ENCODE data around the gene MAPK12. TPM values are rescaled to one million over a fixed set of nuclear protein-coding genes. Genes with fewer than 3 reads are reported as not detected.

Gene MAPK12
- total and polyA plus RNA-seq, 9 of the 15 experiments (the other 6 are each of a cell fraction or from before 2014, with no cell fraction given): 0.79 to 71.5 (median 32.8) TPM

- no peak for TF ChIP-seq FOS (IDR thresholded peaks at IDR 0.05; ENCODE audit: extremely low read depth, insufficient read length)
- TF ChIP-seq ZFX (CRISPR knock-in tag; IDR thresholded peaks at IDR 0.05): peak; percentile 93
- TF ChIP-seq CCNT2 (IDR thresholded peaks at IDR 0.05; ENCODE audit: borderline replicate concordance, extremely low read depth, insufficient read length, low read depth, low read length): peak; percentile 43
- TF ChIP-seq ZBTB11 (CRISPR knock-in tag; IDR thresholded peaks at IDR 0.05): peak in 1 of 3 experiments; percentile 64; a peak in 2 of 6 replicates
- TF ChIP-seq DIDO1 (tag; IDR thresholded peaks at IDR 0.05; ENCODE audit: low read depth): peak; percentile 78; the same call in 1 of the 2 replicates
- TF ChIP-seq RBFOX2 (IDR thresholded peaks at IDR 0.05; ENCODE audit: low read depth, low read length): peak; percentile 86
- peak; percentile 83 for TF ChIP-seq POLR2A (conservative IDR thresholded peaks at IDR 0.05)
- TF ChIP-seq, protein P1, sequence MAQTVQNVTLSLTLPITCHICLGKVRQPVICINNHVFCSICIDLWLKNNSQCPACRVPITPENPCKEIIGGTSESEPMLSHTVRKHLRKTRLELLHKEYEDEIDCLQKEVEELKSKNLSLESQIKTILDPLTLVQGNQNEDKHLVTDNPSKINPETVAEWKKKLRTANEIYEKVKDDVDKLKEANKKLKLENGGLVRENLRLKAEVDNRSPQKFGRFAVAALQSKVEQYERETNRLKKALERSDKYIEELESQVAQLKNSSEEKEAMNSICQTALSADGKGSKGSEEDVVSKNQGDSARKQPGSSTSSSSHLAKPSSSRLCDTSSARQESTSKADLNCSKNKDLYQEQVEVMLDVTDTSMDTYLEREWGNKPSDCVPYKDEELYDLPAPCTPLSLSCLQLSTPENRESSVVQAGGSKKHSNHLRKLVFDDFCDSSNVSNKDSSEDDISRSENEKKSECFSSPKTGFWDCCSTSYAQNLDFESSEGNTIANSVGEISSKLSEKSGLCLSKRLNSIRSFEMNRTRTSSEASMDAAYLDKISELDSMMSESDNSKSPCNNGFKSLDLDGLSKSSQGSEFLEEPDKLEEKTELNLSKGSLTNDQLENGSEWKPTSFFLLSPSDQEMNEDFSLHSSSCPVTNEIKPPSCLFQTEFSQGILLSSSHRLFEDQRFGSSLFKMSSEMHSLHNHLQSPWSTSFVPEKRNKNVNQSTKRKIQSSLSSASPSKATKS (CRISPR knock-in tag; IDR thresholded peaks at IDR 0.05): no peak
- TF ChIP-seq MAFG (tag; conservative IDR thresholded peaks at IDR 0.05): no peak
- TF ChIP-seq BCOR (IDR thresholded peaks at IDR 0.05): no peak
- peak; percentile 74 for TF ChIP-seq ELF1 (tag; IDR thresholded peaks at IDR 0.05)
- TF ChIP-seq RNF2 (IDR thresholded peaks at IDR 0.05): no peak
- TF ChIP-seq E2F8 (IDR thresholded peaks at IDR 0.05; ENCODE audit: low read depth, partially characterized antibody): peak; percentile 91
- peak; percentile 87 for TF ChIP-seq SUPT5H (IDR thresholded peaks at IDR 0.05)
- TF ChIP-seq, protein P2, sequence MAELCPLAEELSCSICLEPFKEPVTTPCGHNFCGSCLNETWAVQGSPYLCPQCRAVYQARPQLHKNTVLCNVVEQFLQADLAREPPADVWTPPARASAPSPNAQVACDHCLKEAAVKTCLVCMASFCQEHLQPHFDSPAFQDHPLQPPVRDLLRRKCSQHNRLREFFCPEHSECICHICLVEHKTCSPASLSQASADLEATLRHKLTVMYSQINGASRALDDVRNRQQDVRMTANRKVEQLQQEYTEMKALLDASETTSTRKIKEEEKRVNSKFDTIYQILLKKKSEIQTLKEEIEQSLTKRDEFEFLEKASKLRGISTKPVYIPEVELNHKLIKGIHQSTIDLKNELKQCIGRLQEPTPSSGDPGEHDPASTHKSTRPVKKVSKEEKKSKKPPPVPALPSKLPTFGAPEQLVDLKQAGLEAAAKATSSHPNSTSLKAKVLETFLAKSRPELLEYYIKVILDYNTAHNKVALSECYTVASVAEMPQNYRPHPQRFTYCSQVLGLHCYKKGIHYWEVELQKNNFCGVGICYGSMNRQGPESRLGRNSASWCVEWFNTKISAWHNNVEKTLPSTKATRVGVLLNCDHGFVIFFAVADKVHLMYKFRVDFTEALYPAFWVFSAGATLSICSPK (IDR thresholded peaks at IDR 0.05; ENCODE audit: borderline replicate concordance): no peak
- TF ChIP-seq HMG20A (CRISPR knock-in tag; conservative IDR thresholded peaks at IDR 0.05): no peak
- TF ChIP-seq SAP30 (IDR thresholded peaks at IDR 0.05; ENCODE audit: borderline replicate concordance, insufficient read depth, low read depth, low read length, poor library complexity, severe bottlenecking): peak; percentile 37
- no peak for TF ChIP-seq TRIM28 (IDR thresholded peaks at IDR 0.05)
Observed at GRCh38 chr22:50244420-50245213, 16.9 kb downstream of the MAPK12 start, which contains the start of gene TUBGCP6 (continued).
